HFFc6 (cell line): ENCODE data around the gene RRP1B. TPM values are rescaled to one million over a fixed set of nuclear protein-coding genes. Genes with fewer than 3 reads are reported as not detected.
A peak's percentile ranks its signal among the peaks of the same experiment; 100 is the strongest.

Source experiments
- DNase-seq: peaks from one replicate; pipeline ENCODE4 v3.0.0-alpha.2; 2018
- H3K27ac Mint-ChIP-seq: 2 replicates; pipeline ENCODE4 v1.8.0; 2020; ENCODE audit warnings: mild to moderate bottlenecking, mixed read lengths
- H3K27me3 Mint-ChIP-seq: 2 replicates; pipeline ENCODE4 v1.8.0; 2021; ENCODE audit warnings: mild to moderate bottlenecking, moderate library complexity, mixed read lengths; ENCODE audit not compliant: insufficient read depth
- H3K36me3 Mint-ChIP-seq: 2 replicates; pipeline ENCODE4 v1.8.0; 2021; ENCODE audit warnings: low read depth, mixed read lengths
- H3K4me1 Mint-ChIP-seq: 2 replicates; pipeline ENCODE4 v1.8.0; 2020; ENCODE audit warnings: low read depth, mixed read lengths
- H3K4me3 Mint-ChIP-seq: 2 replicates; pipeline ENCODE4 v1.8.0; 2020; ENCODE audit warnings: mild to moderate bottlenecking, moderate library complexity, mixed read lengths
- H3K9me3 Mint-ChIP-seq: 2 replicates; pipeline ENCODE4 v1.8.0; 2020; ENCODE audit warnings: mild to moderate bottlenecking, mixed read lengths
- CTCF ChIP-seq: fragments of 200-600 bp; sonication (generic); IDR thresholded peaks from 2 replicates; pipeline ENCODE4 v1.5.0; 2021; ENCODE audit warnings: antibody characterized with exemption, mild to moderate bottlenecking
- total RNA-seq, 6 experiments: library from RNA; stranded (reverse); fragmentation: NEBNext Ultra II Directional; extraction: Animal tissue kit (Norgen Biotek cat#: 25700); gene quantifications; 2 replicates in 1 of 6; 3 replicates in 5 of 6; pipeline ENCODE4 v1.2.3, GENCODE V29; 2021

Gene RRP1B
- total RNA-seq, 6 experiments from 2014 or later, result 26.9 to 34.4 (median 27.6) TPM

- DNase-seq, result peak; percentile 62
- no peaks in the 10 kb centered on the region for H3K9me3 Mint-ChIP-seq
- peaks cover 42% of the 10 kb centered on the region for H3K4me1 Mint-ChIP-seq
- TF ChIP-seq CTCF, result no peak
- peak overlapping the region; percentile 67 for H3K27ac Mint-ChIP-seq
- H3K27me3 Mint-ChIP-seq, result peaks cover 6% of the 10 kb centered on the region
- H3K36me3 Mint-ChIP-seq, result no peaks in the 10 kb centered on the region
- peak overlapping the region; percentile 20; the same call in 1 of the 2 replicates for H3K4me3 Mint-ChIP-seq
Measured at GRCh38 chr21:43716376-43717165, 57.2 kb downstream of the RRP1B start.

DNA sequence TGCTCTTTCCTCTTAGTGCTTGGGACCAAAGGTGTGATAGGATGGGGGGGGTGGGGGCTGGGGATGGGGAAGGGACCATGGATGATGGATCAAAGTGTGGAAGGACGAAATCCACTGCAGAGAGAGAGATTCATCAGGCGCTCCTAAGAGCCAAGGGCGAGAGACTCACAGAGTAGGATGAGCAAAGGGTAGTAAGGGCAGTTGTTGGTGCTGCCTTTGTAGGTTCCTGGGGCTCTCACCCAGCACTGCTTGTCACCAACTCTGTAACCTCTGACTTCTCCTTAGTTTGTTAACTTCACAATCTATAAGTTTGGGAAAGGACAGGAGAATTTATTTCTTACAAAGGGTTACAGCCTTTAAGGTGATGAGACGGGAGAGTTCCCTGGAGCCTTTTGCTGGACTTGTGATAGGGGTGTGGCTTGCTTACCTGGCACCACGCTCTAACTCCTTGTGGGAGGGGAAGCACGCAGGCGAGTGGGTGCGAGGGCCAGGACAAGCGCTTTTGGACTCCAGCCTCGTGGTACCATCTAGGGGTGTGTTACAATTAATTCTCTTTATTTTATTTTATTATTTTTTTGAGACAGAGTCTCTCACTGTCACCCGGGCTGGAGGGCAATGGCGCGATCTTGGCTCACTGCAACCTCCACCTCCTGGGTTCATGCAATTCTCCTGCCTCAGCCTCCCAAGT is 58.0 kb downstream of the RRP1B start:
- no peaks in the 10 kb centered on the region for H3K9me3 Mint-ChIP-seq

DNA sequence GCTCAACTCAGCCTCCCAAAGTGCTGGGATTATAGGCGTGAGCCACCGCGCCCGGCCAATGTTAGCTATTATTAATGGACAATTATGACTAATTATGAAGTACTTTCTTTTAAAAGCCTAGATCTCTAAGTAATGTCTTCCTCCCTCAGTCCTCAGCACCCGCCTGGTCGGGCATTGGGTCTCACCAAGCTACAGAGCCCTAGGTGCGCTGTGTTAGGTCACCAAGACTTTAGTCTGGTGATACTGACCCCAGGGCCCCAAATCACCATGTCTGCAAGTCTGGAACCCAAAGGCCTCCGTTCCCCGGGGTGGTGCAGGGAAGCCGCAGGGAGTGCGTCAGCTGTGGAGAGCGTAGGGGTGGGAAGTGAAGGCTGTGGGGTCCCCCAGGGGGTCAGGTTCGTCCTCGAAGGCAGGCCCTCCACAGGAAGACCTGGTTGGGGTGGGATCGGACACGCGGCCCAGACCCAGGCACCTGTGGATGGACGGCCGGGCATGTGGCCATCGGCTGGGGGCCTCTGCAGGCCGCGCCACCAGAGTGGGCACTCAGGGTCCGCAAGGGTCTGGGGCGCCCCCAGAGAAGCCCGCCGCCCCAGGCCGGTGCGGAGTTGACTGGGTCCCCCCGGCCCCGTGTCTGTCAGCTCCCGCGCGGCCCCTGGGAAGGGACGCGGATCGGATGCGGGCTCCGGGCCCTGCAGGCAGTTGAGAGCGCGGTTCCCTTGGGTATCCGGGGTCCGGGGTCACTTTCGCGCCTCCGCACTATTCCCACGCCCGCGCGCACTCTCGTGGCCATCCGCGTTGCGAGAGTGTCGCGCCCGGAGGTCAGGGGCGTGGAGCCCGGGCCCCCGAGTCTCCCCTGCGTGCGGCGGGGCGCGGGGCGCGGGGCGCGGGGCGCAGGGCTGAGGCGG is 58.9 kb downstream of the RRP1B start:
- no peaks in the 10 kb centered on the region for H3K9me3 Mint-ChIP-seq
- H3K4me3 Mint-ChIP-seq, result peak overlapping the region; percentile 90
- DNase-seq, result no peak
- peaks cover 3% of the 10 kb centered on the region for H3K27me3 Mint-ChIP-seq
- TF ChIP-seq CTCF, result no peak
- H3K4me1 Mint-ChIP-seq, result peaks cover 32% of the 10 kb centered on the region
- H3K36me3 Mint-ChIP-seq, result no peaks in the 10 kb centered on the region
- peak overlapping the region; percentile 24; the same call in 1 of the 2 replicates for H3K27ac Mint-ChIP-seq

More for the DNA sequence above, 58.0 kb downstream of the RRP1B start:
- DNase-seq, result no peak
- Mint-ChIP-seq H3K27ac (peak overlapping the region; percentile 67), H3K4me1 (peaks cover 39% of the 10 kb centered on the region), H3K4me3 (peak overlapping the region; percentile 77), H3K36me3 (no peaks in the 10 kb centered on the region), H3K27me3 (peaks cover 6% of the 10 kb centered on the region)
- TF ChIP-seq CTCF, result no peak

GRCh38 chr21:43718872-43719747 is 59.8 kb downstream of the RRP1B start, which contains the start of gene PDXK:
PDXK (plus strand) TSS chr21:43719129; CDS start chr21:43719295, 166 bp downstream.
- Mint-ChIP-seq H3K9me3 (no peaks in the 10 kb centered on the region), H3K4me1 (peaks cover 32% of the 10 kb centered on the region), H3K27me3 (peaks cover 3% of the 10 kb centered on the region), H3K27ac (peak within 1 kb of the TSS; percentile 73), H3K36me3 (no peaks in the 10 kb centered on the region), H3K4me3 (peak within 1 kb of the TSS; percentile 90)
- DNase-seq, result peak; percentile 67
- peak; percentile 29; the same call in 1 of the 2 replicates for TF ChIP-seq CTCF
